GM12878 (cell line): ENCODE measurements around the gene GABRB1. TPM values are rescaled to one million over a fixed set of nuclear protein-coding genes. Genes with fewer than 3 reads are reported as not detected.

ENCODE experiments used
- ATAC-seq: fragments of 200-7000 bp; cut with Tn5 transposase; 3 replicates; pipeline ENCODE4 v1.9.1; 2020; ENCODE audit warnings: mild to moderate bottlenecking, moderate library complexity
- BruUV-seq: library from RNA; stranded (reverse); fragments of 400-500 nt; replicated peaks from 2 replicates; lab custom pipeline; 2021; lab: Mats Ljungman, UMichigan
- CTCF ChIA-PET: fragments of 300-600 bp; sonication (Branson Sonifier 250); formaldehyde crosslinking; extraction: SDS; loops from one replicate; lab custom pipeline; 2021; ENCODE audit warnings: inconsistent platforms; lab: Yijun Ruan, JAX
- POLR2A ChIA-PET: fragments of 350-600 bp; formaldehyde crosslinking; extraction: SDS; loops from one replicate; lab custom pipeline; 2021; ENCODE audit warnings: inconsistent platforms; lab: Charles Lee
- RAD21 ChIA-PET: fragments of 300-600 bp; sonication (Branson Sonifier 250); formaldehyde crosslinking; loops from one replicate; lab custom pipeline; 2023; ENCODE audit warnings: antibody characterized with exemption; ENCODE audit not compliant: unreplicated experiment; lab: Charles Lee
- SMC1A ChIA-PET: fragments of 300-600 bp; sonication (Branson Sonifier 250); formaldehyde crosslinking; loops from one replicate; lab custom pipeline; 2023; ENCODE audit not compliant: unreplicated experiment, uncharacterized antibody; lab: Charles Lee
- DNase-seq: peaks from one replicate; pipeline ENCODE4 v3.0.0-alpha.2; 2011; ENCODE audit warnings: low read depth, low spot score
- FAIRE-seq: peaks from 3 replicates; lab custom pipeline; 2011; peaks lifted over from hg19 to GRCh38; lab: Jason Lieb, UNC
- H2AFZ ChIP-seq: 2 replicates; pipeline ENCODE4 v1.6.0; 2011; ENCODE audit warnings: low read depth, low read length, control low read depth; ENCODE audit not compliant: control insufficient read depth
- H3K27ac ChIP-seq: 2 replicates; pipeline ENCODE4 v1.5.1; 2011; ENCODE audit warnings: control low read depth; ENCODE audit not compliant: control insufficient read depth, insufficient read depth
- H3K27me3 ChIP-seq, 2 experiments: replicated peaks in 1 of 2; 2 replicates each; pipeline versions ENCODE4 v1.6.0 to v1.6.1; 2011; ENCODE audit warnings: low read length in 1 of 2; ENCODE audit not compliant: control insufficient read depth in 2 of 2, insufficient read depth in 2 of 2
- H3K36me3 ChIP-seq, 2 experiments: 2 replicates each; pipeline ENCODE4 v1.5.1; 2011; ENCODE audit warnings: low read length in 1 of 2; ENCODE audit not compliant: control insufficient read depth in 2 of 2, insufficient read depth in 2 of 2
- H3K4me1 ChIP-seq: 2 replicates; pipeline ENCODE4 v1.6.1; 2011; ENCODE audit warnings: mild to moderate bottlenecking, low read length, moderate library complexity, mixed read lengths; ENCODE audit not compliant: control insufficient read depth, insufficient read depth
- H3K4me2 ChIP-seq: 2 replicates; pipeline ENCODE4 v1.6.0; 2011; ENCODE audit warnings: control low read depth; ENCODE audit not compliant: control insufficient read depth, insufficient read depth
- H3K4me3 ChIP-seq: fragments of 200-600 bp; sonication (generic); 2 replicates; pipeline ENCODE4 v1.5.1; 2016
- H3K79me2 ChIP-seq: 2 replicates; pipeline ENCODE4 v1.6.0; 2011; ENCODE audit warnings: low read length; ENCODE audit not compliant: control insufficient read depth, insufficient read depth
- H3K9ac ChIP-seq: 2 replicates; pipeline ENCODE4 v1.8.0; 2011; ENCODE audit warnings: low read length, control low read depth, mixed read lengths; ENCODE audit not compliant: control insufficient read depth, insufficient read depth
- H3K9me3 ChIP-seq: replicated peaks from 3 replicates; pipeline ENCODE4 v1.5.1; 2011; ENCODE audit warnings: mild to moderate bottlenecking, low read length; ENCODE audit not compliant: control insufficient read depth, insufficient read depth
- H4K20me1 ChIP-seq: 2 replicates; pipeline ENCODE4 v1.6.0; 2011; ENCODE audit not compliant: control insufficient read depth, insufficient read depth
- ATF3 ChIP-seq: IDR thresholded peaks from 2 replicates; pipeline ENCODE4 v1.6.1; 2011; ENCODE audit warnings: low read depth, mild to moderate bottlenecking, low read length, moderate library complexity, borderline replicate concordance; ENCODE audit errors: extremely low read depth
- CBX3 ChIP-seq: fragments of 200-600 bp; sonication (generic); IDR thresholded peaks from 2 replicates; pipeline ENCODE4 v1.6.1; 2016; ENCODE audit warnings: low read depth, borderline replicate concordance
- CREB1 ChIP-seq: IDR thresholded peaks from 2 replicates; pipeline ENCODE4 v1.6.1; 2012; ENCODE audit warnings: low read depth, mild to moderate bottlenecking, inconsistent platforms
- FOS ChIP-seq: IDR thresholded peaks from 3 replicates; pipeline ENCODE4 v1.6.1; 2011; ENCODE audit warnings: borderline replicate concordance; ENCODE audit not compliant: insufficient read length; ENCODE audit errors: extremely low read depth
- HDGF ChIP-seq: fragments of 450-650 bp; IDR thresholded peaks from 2 replicates; pipeline ENCODE4 v1.6.1; 2016; ENCODE audit warnings: antibody characterized with exemption
- KDM1A ChIP-seq: fragments of 200-600 bp; sonication (generic); IDR thresholded peaks from 2 replicates; pipeline ENCODE4 v1.6.1; 2016; ENCODE audit warnings: borderline replicate concordance
- NBN ChIP-seq: fragments of 450-650 bp; IDR thresholded peaks from 2 replicates; pipeline ENCODE4 v1.6.1; 2016
- STAT1 ChIP-seq: fragments of 450-650 bp; conservative IDR thresholded peaks from 2 replicates; pipeline ENCODE4 v1.6.1; 2014; ENCODE audit warnings: antibody characterized with exemption, mild to moderate bottlenecking
- ZNF384 ChIP-seq: IDR thresholded peaks from 2 replicates; pipeline ENCODE4 v1.6.1; 2012; ENCODE audit warnings: low read depth, mild to moderate bottlenecking, low read length, improper control_type of control experiment, borderline replicate concordance
- WGBS: methylation state at CpG from one replicate; pipeline ENCODE4 v1.1.6; 2016; ENCODE audit warnings: low lambda C conversion rate; ENCODE audit not compliant: insufficient replicate concordance, insufficient coverage; ENCODE audit errors: missing lambda C conversion rate; 5-methylcytosine and 5-hydroxymethylcytosine counted together
- in situ Hi-C: fragments of 300-500 bp; cut with MboI; formaldehyde crosslinking; loops from 9 replicates; pipeline ENCODE4 v1.14.3; 2018; ENCODE audit warnings: mixed read lengths
- intact Hi-C: fragments of 100-400 bp; cut with micrococcal nuclease; formaldehyde crosslinking; loops from one replicate; pipeline ENCODE4 v1.14.2; 2022; ENCODE audit not compliant: unreplicated experiment
- polyA plus RNA-seq, 11 experiments: library from polyadenylated mRNA; depleted of rRNA in 4 of 11; unstranded in 6 of 11; stranded (reverse) in 5 of 11; fragments of >200 nt; fragmentation: Nextera tagmentation in 4 of 11; fragmentation: Illumina TruSeq in 1 of 11; extraction: Ambion mirVana in 4 of 11; extraction: Trizol in 1 of 11; gene quantifications; 1 replicate in 1 of 11; 2 replicates in 10 of 11; pipeline versions ENCODE4 v1.2.1 to v1.2.3, GENCODE V29; 2011 to 2016; ENCODE audit warnings: inconsistent platforms in 2 of 11, missing spikeins in 2 of 11, low read depth in 1 of 11
- total RNA-seq, 4 experiments: library from RNA; depleted of rRNA in 3 of 4; stranded (reverse); fragments of >200 nt in 3 of 4; fragmentation: Illumina TruSeq in 1 of 4; extraction: Trizol in 1 of 4; gene quantifications; 2 replicates each; pipeline versions ENCODE4 v1.2.1 to v1.2.3, GENCODE V29; 2013 to 2021
- TF ChIP-seq, protein P1 (sequence below): fragments of 450-650 bp; IDR thresholded peaks from 2 replicates; pipeline ENCODE4 v1.6.1; 2018; ENCODE audit warnings: borderline replicate concordance, mild to moderate bottlenecking; ENCODE audit not compliant: partially characterized antibody

GABRB1 gene
- total and polyA plus RNA-seq, 10 of the 15 experiments (the other 5 are each of a cell fraction or from before 2014, with no cell fraction given): 0.13 to 0.92 TPM; not detected in 8

GRCh38 chr4:47198791-47199190, 167.4 kb downstream of the GABRB1 start (continued):
- TF ChIP-seq, protein P1, sequence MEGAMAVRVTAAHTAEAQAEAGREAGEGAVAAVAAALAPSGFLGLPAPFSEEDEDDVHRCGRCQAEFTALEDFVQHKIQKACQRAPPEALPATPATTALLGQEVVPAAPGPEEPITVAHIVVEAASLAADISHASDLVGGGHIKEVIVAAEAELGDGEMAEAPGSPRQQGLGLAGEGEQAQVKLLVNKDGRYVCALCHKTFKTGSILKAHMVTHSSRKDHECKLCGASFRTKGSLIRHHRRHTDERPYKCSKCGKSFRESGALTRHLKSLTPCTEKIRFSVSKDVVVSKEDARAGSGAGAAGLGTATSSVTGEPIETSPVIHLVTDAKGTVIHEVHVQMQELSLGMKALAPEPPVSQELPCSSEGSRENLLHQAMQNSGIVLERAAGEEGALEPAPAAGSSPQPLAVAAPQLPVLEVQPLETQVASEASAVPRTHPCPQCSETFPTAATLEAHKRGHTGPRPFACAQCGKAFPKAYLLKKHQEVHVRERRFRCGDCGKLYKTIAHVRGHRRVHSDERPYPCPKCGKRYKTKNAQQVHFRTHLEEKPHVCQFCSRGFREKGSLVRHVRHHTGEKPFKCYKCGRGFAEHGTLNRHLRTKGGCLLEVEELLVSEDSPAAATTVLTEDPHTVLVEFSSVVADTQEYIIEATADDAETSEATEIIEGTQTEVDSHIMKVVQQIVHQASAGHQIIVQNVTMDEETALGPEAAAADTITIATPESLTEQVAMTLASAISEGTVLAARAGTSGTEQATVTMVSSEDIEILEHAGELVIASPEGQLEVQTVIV: no peak
- TF ChIP-seq STAT1: no peak
- TF ChIP-seq, all 136 proteins: peak for 0

- in situ Hi-C loops (no loop called here), intact Hi-C loops (no loop called here)
- BruUV-seq: no TSS peak
- TF ChIP-seq CREB1 (no peak), NBN (no peak), ZNF384 (no peak), HDGF (no peak), CBX3 (no peak), KDM1A (no peak), FOS (no peak), ATF3 (no peak)
- ChIA-PET SMC1A (no interaction called here), RAD21 (no interaction called here), POLR2A (no interaction called here), CTCF (no interaction called here)
- Histone ChIP-seq H3K27me3 (no peaks in the 10 kb centered on the region), H3K27ac (no peak overlapping the region), H3K4me2 (no peak overlapping the region), H3K4me1 (no peaks in the 10 kb centered on the region), H3K9ac (no peak overlapping the region), H3K9me3 (no peaks in the 10 kb centered on the region), H3K79me2 (no peaks in the 10 kb centered on the region), H3K4me3 (no peak overlapping the region), H2AFZ (no peak overlapping the region), H4K20me1 (no peaks in the 10 kb centered on the region), H3K36me3 (no peaks in the 10 kb centered on the region)
- WGBS: 5% methylated on average over 2 of the region's 2 CpGs
- no peak for ATAC-seq
- no peak for DNase-seq
- no peak for FAIRE-seq
Measured at GRCh38 chr4:47203593-47203992, 172.2 kb downstream of the GABRB1 start.
